Lower lobe of right lung (tissue), 2 donors: ENCODE results near the gene ZNF532. TPM values are rescaled to one million over a fixed set of nuclear protein-coding genes. Genes with fewer than 3 reads are reported as not detected.
"Not testable (repeated sequence)": the region's sequence is repeated elsewhere in the genome, so short reads cannot be mapped to it uniquely, and the experiment has no call there.

Experiments used
- ATAC-seq, 2 donors: fragments of 200-7000 bp; cut with Tn5 transposase; one replicate each; pipeline ENCODE4 v1.9.1; 2020 to 2022; ENCODE audit warnings: mild to moderate bottlenecking in 2 of 2, moderate library complexity in 2 of 2
- DNase-seq: peaks from one replicate; pipeline ENCODE4 v3.0.0-alpha.2; 2020
- H3K27ac ChIP-seq: fragments of 200-600 bp; one replicate; pipeline ENCODE4 v1.8.0; 2022
- H3K27me3 ChIP-seq: fragments of 200-600 bp; one replicate; pipeline ENCODE4 v1.8.0; 2022; ENCODE audit warnings: low read depth
- H3K36me3 ChIP-seq: fragments of 200-600 bp; one replicate; pipeline ENCODE4 v1.8.0; 2022; ENCODE audit warnings: mild to moderate bottlenecking
- H3K4me1 ChIP-seq: fragments of 200-600 bp; one replicate; pipeline ENCODE4 v1.8.0; 2022
- H3K4me3 ChIP-seq: fragments of 200-600 bp; one replicate; pipeline ENCODE4 v1.8.0; 2022; ENCODE audit warnings: mild to moderate bottlenecking
- H3K9me3 ChIP-seq: fragments of 200-600 bp; one replicate; pipeline ENCODE4 v1.8.0; 2022
- CTCF ChIP-seq: fragments of 200-600 bp; IDR thresholded peaks from one replicate; pipeline ENCODE4 v1.8.0; 2022; ENCODE audit warnings: antibody characterized with exemption, mild to moderate bottlenecking
- intact Hi-C: fragments of 100-400 bp; cut with DNase I; formaldehyde crosslinking; loops from one replicate; pipeline ENCODE4 v1.11.0; 2022
- total RNA-seq: library from RNA; stranded (reverse); fragmentation: NEBNext Ultra II Directional; extraction: Animal tissue kit (Norgen Biotek cat#: 25700); gene quantifications from one replicate; pipeline ENCODE4 v1.2.1, GENCODE V29; 2021
- donor health status: DM: no; HTN: yes; CAD: no; lungs with severe emphysema.

ZNF532 gene
- total RNA-seq, 1 donor from 2014 or later = 54.0 TPM

GRCh38 chr18:58851856-58852255 lies 12.8 kb upstream of the ZNF532 start:
- H3K4me3 ChIP-seq = no peak overlapping the region
- no peak for DNase-seq
- no peak for TF ChIP-seq CTCF
- no peak for ATAC-seq
- intact Hi-C loops = no loop called here
- H3K27ac ChIP-seq = no peak overlapping the region
- H3K4me1 ChIP-seq = peaks cover 6% of the 10 kb centered on the region
- H3K27me3 ChIP-seq = no peaks in the 10 kb centered on the region
- no peaks in the 10 kb centered on the region for H3K36me3 ChIP-seq
- H3K9me3 ChIP-seq = no peaks in the 10 kb centered on the region

- Histone ChIP-seq H3K27ac (no peak overlapping the region), H3K27me3 (no peaks in the 10 kb centered on the region), H3K4me1 (peaks cover 6% of the 10 kb centered on the region), H3K9me3 (no peaks in the 10 kb centered on the region), H3K4me3 (no peak overlapping the region), H3K36me3 (no peaks in the 10 kb centered on the region)
- intact Hi-C loops = no loop called here
- DNase-seq (no peak), ATAC-seq (no peak)
- no peak for TF ChIP-seq CTCF
Observed at GRCh38 chr18:58852629-58853028, 12.0 kb upstream of the ZNF532 start.

GRCh38 chr18:58853561-58853960 lies 11.1 kb upstream of the ZNF532 start:
- no peak for DNase-seq
- intact Hi-C loops = no loop called here
- Histone ChIP-seq H3K36me3 (no peaks in the 10 kb centered on the region), H3K4me1 (peaks cover 7% of the 10 kb centered on the region), H3K4me3 (no peak overlapping the region), H3K9me3 (no peaks in the 10 kb centered on the region), H3K27me3 (no peaks in the 10 kb centered on the region), H3K27ac (no peak overlapping the region)
- no peak for ATAC-seq
- TF ChIP-seq CTCF = no peak

- ATAC-seq, DNase-seq, H3K27ac ChIP-seq, H3K9me3 ChIP-seq, H3K27me3 ChIP-seq, H3K36me3 ChIP-seq, H3K4me3 ChIP-seq, intact Hi-C loops: not testable (repeated sequence)
- peaks cover 25% of the 10 kb centered on the region for H3K4me1 ChIP-seq
Observed at GRCh38 chr18:58855521-58855920, 9.2 kb upstream of the ZNF532 start.

GRCh38 chr18:58856881-58857280 lies 7.8 kb upstream of the ZNF532 start:
- intact Hi-C loops = no loop called here
- no peak for ATAC-seq
- H3K9me3 ChIP-seq = no peaks in the 10 kb centered on the region
- no peaks in the 10 kb centered on the region for H3K36me3 ChIP-seq
- no peak for TF ChIP-seq CTCF
- no peak overlapping the region for H3K27ac ChIP-seq
- peaks cover 31% of the 10 kb centered on the region for H3K4me1 ChIP-seq
- H3K27me3 ChIP-seq = no peaks in the 10 kb centered on the region
- DNase-seq = no peak
- no peak overlapping the region for H3K4me3 ChIP-seq

GRCh38 chr18:58858591-58859468 lies 5.8 kb upstream of the ZNF532 start:
- TF ChIP-seq CTCF = no peak
- intact Hi-C loops = no loop called here
- no peak overlapping the region for H3K27ac ChIP-seq
- H3K27me3 ChIP-seq = no peaks in the 10 kb centered on the region
- H3K36me3 ChIP-seq = no peaks in the 10 kb centered on the region
- peaks cover 37% of the 10 kb centered on the region for H3K4me1 ChIP-seq
- no peak overlapping the region for H3K4me3 ChIP-seq
- ATAC-seq = peak; percentile 37 to 67
- H3K9me3 ChIP-seq = no peaks in the 10 kb centered on the region
- no peak for DNase-seq
